IPS-18c (cell line): ENCODE results near the gene MBD5.

Source experiments
- H3K4me3 ChIP-seq: 2 replicates; pipeline ENCODE4 v1.7.0; 2013; ENCODE audit warnings: low read depth, mild to moderate bottlenecking, low read length, moderate library complexity; ENCODE audit not compliant: insufficient read depth
- H3K9me3 ChIP-seq: one replicate; pipeline ENCODE4 v1.6.1; 2013; ENCODE audit warnings: mild to moderate bottlenecking, low read length, moderate library complexity; ENCODE audit not compliant: control insufficient read depth, insufficient read depth

The MBD5 gene

DNA sequence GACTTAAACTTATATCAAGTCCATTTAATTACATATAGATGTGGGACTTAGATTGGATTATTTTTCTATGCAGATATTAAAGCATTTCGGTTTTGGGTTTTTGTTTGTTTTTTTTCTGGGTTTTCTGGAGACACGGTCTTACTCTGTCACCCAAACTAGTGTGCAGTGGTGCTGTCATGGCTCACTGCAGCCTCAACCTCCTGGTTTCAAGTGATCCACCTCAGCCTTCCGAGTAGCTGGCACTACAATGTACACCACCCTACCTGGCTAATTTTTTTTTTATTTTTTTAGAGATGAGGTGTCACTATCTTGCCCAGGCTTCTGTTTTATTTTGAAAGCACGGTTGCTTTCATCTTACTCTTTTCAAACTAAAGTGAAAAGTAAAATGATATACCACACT lies 281.6 kb downstream of the MBD5 start:
- H3K9me3 ChIP-seq = no peaks in the 10 kb centered on the region
- H3K4me3 ChIP-seq = no peak overlapping the region

DNA sequence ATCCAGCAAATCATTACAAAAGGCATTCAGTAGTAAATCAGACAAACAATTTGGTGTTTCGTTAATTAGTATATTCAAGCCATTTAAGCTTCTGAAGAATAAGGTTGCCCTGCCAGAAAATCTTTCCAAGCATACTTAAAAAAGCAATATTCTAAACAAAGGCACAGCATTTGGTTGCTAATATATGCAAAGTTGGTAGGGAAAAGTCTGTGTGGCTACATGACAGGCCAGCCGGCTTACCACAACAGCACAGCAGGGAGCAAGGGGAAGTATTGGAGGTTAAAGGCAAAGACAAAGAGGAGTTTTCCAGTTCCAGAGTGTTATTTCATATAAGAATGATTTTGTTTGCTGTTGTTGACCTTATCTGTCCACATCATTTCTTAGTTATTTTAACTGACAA lies 282.3 kb downstream of the MBD5 start:
- no peaks in the 10 kb centered on the region for H3K9me3 ChIP-seq
- H3K4me3 ChIP-seq = no peak overlapping the region

DNA sequence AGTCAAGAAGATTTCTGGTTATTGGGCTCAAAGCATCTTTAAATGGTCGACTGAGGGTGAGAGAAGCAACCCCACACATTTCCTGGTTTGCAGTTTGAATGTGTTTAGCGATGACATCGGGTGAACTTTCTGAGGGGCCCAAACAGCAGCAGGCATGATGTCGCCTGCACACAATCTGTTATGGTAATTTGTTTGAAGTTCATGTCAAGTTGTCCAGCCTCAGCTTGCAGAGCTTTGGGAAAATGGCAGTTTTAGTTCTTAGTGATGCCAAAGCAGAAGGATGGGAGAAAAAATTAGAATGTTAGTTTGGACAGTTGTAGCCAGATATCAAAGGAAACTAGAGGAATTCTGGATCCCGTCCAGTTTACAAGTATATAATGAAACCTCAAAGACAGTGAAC lies 284.6 kb downstream of the MBD5 start:
- Histone ChIP-seq H3K4me3 (no peak overlapping the region), H3K9me3 (no peaks in the 10 kb centered on the region)

DNA sequence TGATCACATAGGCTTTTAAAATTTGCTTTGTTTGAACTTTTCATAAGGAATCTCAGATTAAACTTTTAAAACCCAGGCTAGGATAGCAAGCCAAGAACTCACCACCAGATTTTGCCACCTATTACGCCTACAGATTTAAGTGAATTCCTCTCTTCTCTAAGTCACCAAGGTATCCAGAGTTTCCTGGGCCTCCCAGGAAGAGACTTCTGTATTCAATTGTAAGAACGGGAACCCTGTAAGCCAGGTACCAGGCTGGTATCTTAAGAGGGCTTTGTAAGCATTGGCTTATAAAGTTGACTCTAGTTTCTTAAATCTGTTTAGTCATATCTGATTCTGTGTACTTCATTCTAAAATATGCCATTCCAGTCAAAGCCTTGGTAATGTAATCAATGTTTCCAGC lies 285.1 kb downstream of the MBD5 start:
- Histone ChIP-seq H3K9me3 (no peaks in the 10 kb centered on the region), H3K4me3 (no peak overlapping the region)

DNA sequence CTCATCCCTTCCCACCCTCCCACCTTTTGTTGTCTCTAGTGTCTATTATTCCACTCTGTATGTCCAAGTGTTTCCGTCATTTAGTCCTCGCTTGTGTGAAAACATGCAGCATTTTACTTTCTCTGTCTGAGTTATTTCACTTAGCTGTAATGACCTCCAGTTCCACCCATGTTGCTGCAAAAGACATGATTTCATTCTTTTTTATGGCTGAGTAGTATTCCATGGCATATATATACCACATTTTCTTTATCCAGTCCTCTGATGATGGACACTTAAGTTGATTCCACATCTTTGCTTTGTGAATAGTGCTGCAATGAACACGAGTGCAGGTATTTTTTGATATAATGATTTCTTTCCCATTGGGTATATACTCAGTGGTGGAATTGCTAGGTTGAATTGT lies 296.7 kb downstream of the MBD5 start:
- Histone ChIP-seq H3K4me3 (no peak overlapping the region), H3K9me3 (no peaks in the 10 kb centered on the region)

DNA sequence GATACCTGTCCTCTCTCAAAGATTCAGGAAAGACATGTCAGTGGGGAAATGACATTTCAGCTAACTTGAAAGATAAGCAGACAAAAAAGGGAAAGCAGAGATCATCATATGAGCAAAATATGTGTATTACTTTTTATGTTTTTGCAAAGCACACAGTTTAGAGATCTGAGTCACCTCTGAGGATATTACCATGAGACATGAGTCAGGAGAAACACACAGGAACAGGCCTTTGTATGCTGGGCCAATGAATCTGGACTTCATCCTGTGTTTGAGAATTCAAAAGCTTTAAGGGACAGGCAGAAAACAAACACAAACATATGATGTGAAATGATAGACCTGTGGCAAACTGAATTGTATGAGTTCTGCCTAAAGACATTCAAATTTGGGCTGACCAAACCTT lies 317.6 kb downstream of the MBD5 start:
- Histone ChIP-seq H3K4me3 (no peak overlapping the region), H3K9me3 (no peaks in the 10 kb centered on the region)

DNA sequence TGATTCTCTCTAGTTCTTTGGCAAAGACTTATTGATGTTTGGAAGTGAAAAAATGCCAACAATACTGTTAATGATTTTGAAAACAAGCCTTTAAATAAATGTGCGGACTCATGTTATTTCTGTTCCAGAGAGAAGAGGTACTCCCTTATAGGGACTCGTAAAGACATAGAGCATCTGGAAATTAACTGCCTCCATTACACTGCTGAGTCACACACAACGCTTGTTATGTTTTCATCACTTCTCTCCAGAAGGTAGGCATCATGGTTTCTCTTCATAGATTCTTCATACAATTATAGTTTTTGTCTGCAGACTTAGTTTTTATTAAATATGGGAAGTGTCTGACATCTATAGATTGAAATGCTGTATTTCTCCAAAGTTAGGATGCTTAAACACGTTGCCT lies 321.2 kb downstream of the MBD5 start:
- no peaks in the 10 kb centered on the region for H3K9me3 ChIP-seq
- H3K4me3 ChIP-seq = no peak overlapping the region

DNA sequence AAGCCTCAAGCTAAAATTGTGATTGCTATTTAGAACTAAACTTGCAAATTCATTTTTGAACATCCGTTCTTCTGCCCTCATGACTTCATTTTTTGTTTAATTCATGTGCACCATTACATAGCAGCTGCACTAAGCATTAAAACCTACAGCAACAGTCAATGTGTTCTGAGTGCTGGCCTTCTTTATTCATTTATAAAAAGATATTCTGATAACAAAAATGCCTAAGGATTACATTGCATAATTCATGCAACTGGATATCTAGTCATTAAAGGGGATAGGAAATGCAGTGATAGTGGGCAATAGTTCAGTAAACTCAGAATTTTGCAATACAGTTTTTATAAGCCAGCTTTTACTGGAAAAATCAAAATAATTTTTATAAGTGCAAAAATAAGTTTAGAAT lies 329.3 kb downstream of the MBD5 start:
- no peaks in the 10 kb centered on the region for H3K9me3 ChIP-seq
- no peak overlapping the region for H3K4me3 ChIP-seq

DNA sequence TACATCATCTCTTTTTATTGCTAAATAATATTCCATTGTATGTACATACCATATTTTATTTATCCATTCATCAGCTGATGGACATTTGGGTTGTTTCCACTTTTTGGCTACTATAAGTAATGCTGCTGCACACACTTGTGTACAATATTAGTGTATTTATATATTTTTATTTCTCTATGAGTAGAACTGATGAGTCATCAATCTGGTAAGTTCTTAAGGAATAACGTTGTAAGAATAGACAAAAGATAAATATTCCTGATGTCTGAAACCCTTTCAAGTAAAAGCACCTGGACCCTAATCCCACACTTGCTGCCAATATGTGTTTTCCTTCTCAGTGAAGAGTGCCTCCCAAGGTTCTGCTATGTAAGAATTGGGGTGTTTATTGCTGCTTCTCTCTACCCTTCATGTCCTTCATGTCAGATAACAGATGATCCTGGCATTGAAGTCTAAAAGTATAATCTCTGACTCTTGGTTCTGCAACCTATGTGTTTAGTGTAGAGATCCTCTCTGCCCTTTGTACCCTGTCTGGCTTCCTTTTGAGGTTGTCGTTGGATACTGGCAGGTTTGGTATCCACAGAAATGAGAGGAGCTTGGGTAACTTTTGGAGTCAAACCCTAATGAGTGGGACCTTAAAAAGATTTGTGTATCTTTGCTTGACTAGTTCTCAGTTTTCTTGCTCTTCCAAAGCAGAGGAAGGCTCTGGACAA lies 330.7 kb downstream of the MBD5 start:
- Histone ChIP-seq H3K9me3 (no peaks in the 10 kb centered on the region), H3K4me3 (no peak overlapping the region)

DNA sequence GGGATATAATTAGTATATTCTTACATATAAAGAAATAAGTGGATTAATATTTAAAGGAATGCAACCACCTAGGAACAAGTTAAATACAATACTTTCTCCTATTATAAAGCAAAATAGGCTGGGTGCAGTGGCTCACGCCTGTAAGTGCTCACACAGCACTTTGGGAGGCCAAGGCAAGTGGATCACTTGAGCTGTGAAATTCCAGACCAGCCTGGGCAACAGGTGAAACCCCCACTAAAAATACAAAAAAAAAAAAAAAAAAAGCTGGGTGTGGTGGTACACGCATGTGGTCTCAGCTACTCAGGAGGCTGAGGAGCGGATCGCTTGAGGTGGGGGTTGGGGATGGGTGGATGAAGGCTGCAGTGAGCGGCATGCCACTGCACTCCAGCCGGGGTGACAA lies 337.5 kb downstream of the MBD5 start:
- H3K9me3 ChIP-seq = peaks cover 2% of the 10 kb centered on the region
- no peak overlapping the region for H3K4me3 ChIP-seq

DNA sequence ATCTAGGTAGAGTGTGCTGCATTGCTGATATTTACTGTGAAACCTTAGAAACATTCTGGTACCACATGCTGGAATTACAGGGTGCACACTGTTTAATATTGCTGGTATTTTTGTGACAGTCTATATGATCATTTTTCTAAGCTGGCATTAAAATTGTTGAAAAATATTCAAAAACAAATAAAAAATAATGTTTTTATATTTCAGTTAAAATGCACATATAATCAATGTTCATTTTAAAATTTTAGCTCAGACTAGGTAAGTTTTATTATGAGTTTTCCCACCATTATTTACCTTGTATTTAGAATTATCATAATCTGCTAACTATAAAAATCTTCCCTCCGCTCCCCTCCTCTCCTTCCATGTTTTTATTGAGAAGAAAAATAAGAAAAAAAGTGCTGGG lies 339.8 kb downstream of the MBD5 start:
- H3K9me3 ChIP-seq = peaks cover 2% of the 10 kb centered on the region
- H3K4me3 ChIP-seq = no peak overlapping the region

DNA sequence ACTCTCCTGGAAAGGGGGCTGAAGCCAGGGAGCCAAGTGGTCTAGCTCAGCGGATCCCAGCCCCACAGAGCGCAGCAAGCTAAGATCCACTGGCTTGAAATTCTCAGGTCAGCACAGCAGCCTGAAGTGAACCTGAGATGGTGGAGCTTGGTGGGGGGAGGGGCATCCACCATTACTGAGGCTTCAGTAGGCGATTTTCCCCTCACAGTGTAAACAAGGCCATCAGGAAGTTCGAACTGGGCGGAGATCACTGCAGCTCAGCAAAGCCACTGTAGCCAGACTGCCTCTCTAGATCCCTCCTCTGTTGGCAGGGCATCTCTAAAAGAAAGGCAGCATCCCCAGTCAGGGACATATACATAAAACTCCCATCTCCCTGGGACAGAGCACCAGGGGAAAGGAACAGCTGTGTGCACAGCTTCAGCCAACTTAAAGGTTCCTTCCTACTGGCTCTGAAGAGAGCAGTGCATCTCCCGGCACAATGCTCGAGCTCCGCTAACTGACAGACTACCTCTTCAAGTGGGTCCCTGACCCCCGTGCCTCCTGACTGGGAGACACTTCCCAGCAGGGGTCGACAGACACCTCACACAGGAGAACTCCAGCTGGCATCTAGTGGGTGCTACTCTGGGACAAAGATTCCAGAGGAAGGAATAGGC lies 341.4 kb downstream of the MBD5 start:
- peaks cover 2% of the 10 kb centered on the region for H3K9me3 ChIP-seq
- H3K4me3 ChIP-seq = no peak overlapping the region

DNA sequence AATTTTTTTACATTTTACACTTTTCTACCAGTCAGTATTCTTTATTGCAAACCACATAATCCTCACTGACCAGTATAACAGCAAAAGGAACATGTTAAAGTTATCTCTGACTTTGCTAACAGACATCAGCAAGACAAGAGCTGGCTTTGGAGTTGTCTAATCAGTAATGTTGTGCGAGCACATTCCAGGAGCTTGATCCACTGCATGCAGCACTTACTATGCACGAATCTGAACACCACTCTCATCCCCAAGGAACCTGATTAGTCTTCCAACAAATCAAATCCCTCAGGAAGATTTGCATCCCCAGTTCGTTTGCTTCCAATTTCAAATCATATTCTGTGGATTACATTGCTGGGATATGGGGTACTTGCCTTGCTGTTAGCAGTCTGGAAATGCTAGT lies 354.3 kb downstream of the MBD5 start:
- H3K4me3 ChIP-seq = no peak overlapping the region
- H3K9me3 ChIP-seq = no peaks in the 10 kb centered on the region

DNA sequence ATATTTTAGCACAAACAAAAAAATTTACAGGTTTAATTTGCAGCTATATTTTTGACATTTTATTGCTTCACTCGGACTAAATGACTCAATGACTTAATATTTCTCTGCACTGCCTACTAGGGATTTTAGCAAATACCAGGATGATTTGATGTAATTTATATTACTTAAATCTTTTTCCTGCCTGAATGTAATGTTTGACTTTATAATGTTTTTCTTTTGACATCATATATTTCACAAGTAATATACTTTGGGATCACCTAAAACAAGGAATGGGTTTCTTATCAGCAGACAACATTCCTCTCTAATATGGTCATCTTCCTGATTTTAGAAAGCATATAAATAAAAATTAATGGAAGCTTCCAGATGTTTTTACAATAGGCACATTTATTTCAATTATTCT lies 370.4 kb downstream of the MBD5 start:
- no peak overlapping the region for H3K4me3 ChIP-seq
- H3K9me3 ChIP-seq = no peaks in the 10 kb centered on the region

DNA sequence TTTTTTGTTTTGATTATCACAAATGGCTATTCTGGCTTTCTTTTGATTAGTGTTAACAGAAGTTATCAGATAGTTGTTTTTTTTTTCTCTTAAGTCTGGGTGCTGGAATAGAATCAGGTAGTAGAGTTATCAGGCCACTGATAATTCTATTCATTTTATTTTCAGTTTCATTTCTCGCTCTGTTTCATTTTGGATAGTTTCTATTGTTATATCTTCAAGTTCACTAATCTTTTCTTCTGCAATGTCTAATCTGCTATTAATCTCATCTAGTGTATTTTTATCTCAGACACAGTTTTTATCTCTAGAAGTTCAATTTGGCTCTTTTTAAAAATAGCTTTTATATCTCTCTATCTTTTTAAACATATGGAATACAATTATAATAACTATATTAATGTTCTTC lies 381.9 kb downstream of the MBD5 start:
- H3K4me3 ChIP-seq = no peak overlapping the region
- no peaks in the 10 kb centered on the region for H3K9me3 ChIP-seq

DNA sequence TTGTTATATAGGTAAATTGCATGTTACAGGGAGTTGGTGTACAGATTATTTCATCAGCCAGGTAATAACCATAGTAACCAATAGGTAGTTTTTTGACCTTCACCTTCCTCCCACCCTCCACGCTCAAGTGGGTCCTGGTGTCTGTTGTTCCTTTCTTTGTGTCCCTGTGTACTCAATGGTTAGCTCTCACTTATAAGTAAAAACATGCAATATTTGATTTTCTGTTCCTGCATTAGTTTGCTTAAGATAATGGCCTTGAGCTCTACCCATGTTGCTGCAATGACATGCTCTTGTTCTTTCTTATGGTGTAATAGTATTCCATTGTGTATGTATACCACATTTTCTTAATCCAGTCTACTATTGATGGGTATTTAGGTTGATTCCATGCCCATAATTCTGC lies 390.0 kb downstream of the MBD5 start:
- H3K4me3 ChIP-seq = no peak overlapping the region
- no peaks in the 10 kb centered on the region for H3K9me3 ChIP-seq

DNA sequence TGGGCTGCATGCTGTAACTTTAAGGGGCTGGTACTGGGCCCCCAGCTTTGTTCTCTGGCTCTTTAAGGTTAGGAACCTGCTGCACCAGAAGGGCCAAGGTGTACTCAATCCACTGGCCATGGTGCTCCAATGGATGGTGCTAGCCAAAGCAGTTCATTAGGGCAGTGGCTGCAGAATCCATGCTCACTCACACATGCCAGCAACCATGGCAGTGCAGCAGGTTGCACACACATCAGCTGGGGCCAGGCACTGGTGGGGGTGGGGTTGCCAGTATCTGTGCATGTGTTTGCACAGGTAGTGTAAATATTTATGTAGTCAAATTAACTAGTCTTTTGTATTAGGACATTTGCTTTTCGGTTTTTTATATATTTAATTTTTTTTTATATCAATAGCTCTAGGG lies 395.4 kb downstream of the MBD5 start:
- no peak overlapping the region for H3K4me3 ChIP-seq
- no peaks in the 10 kb centered on the region for H3K9me3 ChIP-seq

DNA sequence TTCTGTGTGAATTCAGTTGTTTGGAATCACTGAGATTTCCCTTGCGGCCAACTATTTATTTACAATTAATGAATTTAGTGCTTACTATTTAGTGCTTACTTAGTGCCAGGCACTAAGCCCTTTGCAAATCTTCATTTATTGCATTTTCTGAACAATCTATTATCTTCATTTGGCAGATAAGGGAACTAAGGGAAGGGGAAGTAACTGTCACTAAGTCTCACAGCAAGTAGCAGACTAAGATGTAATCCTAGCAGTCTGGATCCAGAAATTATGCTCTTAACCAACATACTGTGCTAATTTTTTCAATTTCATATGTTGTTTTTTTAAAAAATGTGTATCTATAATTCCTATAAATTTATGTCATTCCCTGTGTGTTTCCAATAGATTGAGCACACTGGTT lies 409.2 kb downstream of the MBD5 start:
- Histone ChIP-seq H3K4me3 (no peak overlapping the region), H3K9me3 (no peaks in the 10 kb centered on the region)

DNA sequence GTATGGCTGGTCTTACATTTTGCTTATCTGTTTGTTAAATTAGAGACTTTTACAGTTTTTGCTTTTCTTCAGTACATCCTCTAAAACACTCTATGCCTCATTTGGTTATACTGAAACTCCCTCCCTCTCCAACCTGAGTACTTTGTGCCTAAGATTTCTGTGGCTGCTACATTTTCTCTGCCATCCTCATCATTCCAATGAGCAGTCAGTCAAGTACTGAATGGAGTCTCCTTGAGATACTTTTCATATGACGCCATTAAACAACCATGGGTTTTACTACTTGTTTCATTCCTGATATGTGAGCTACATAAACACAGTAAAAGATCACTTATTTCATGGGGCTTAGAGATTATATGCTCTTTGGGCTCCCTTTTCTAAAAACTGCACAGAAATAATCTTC lies 427.0 kb downstream of the MBD5 start:
- Histone ChIP-seq H3K4me3 (no peak overlapping the region), H3K9me3 (no peaks in the 10 kb centered on the region)
